ENCODE measurements around the gene XRCC2. TPM values are rescaled to one million over a fixed set of nuclear protein-coding genes. Genes with fewer than 3 reads are reported as not detected.
"Not testable (repeated sequence)": the region's sequence is repeated elsewhere in the genome, so short reads cannot be mapped to it uniquely, and the experiment has no call there.

XRCC2 gene
- total RNA-seq, 2 donors from 2014 or later = under 0.01 to 4.6 TPM

- intact Hi-C loops (cut with DNase I) = no loop called here
- no peaks in the 10 kb centered on the region for H3K9me3 ChIP-seq
- 75 to 79% methylated on average over 8 of the region's 8 CpGs for WGBS, 2 donors
- TF ChIP-seq POLR2A (IDR thresholded peaks at IDR 0.05) = no peak
- TF ChIP-seq, protein P1, sequence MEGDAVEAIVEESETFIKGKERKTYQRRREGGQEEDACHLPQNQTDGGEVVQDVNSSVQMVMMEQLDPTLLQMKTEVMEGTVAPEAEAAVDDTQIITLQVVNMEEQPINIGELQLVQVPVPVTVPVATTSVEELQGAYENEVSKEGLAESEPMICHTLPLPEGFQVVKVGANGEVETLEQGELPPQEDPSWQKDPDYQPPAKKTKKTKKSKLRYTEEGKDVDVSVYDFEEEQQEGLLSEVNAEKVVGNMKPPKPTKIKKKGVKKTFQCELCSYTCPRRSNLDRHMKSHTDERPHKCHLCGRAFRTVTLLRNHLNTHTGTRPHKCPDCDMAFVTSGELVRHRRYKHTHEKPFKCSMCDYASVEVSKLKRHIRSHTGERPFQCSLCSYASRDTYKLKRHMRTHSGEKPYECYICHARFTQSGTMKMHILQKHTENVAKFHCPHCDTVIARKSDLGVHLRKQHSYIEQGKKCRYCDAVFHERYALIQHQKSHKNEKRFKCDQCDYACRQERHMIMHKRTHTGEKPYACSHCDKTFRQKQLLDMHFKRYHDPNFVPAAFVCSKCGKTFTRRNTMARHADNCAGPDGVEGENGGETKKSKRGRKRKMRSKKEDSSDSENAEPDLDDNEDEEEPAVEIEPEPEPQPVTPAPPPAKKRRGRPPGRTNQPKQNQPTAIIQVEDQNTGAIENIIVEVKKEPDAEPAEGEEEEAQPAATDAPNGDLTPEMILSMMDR (IDR thresholded peaks at IDR 0.05) = no peak
- H3K4me3 ChIP-seq = no peak overlapping the region
- H3K27ac ChIP-seq = no peak overlapping the region
- ATAC-seq (no peak), DNase-seq (no peak)
- H3K4me1 ChIP-seq = no peaks in the 10 kb centered on the region
- H3K27me3 ChIP-seq = peaks cover 0 to 4% of the 10 kb centered on the region in 2 donors
- no peaks in the 10 kb centered on the region for H3K36me3 ChIP-seq (replicated peaks in 1 of 2; ENCODE audit: insufficient read depth in 1 of 2, low read depth in 2 of 2)
These were observed 42.9 kb downstream of the XRCC2 start for GRCh38 chr7:152633072-152633471.

GRCh38 chr7:152628772-152629171 lies 47.2 kb downstream of the XRCC2 start:
- H3K9me3 ChIP-seq; H3K27me3 ChIP-seq; H3K36me3 ChIP-seq (replicated peaks in 1 of 2; ENCODE audit: insufficient read depth in 1 of 2, low read depth in 2 of 2); H3K27ac ChIP-seq; DNase-seq; ATAC-seq; intact Hi-C loops (cut with DNase I); H3K4me1 ChIP-seq; H3K4me3 ChIP-seq: not testable (repeated sequence)

- H3K27me3 ChIP-seq = no peaks in the 10 kb centered on the region
- intact Hi-C loops (cut with DNase I) = no loop called here
- no peaks in the 10 kb centered on the region for H3K4me1 ChIP-seq
- H3K9me3 ChIP-seq = no peaks in the 10 kb centered on the region
- no peak for DNase-seq
- no peaks in the 10 kb centered on the region for H3K36me3 ChIP-seq (replicated peaks in 1 of 2; ENCODE audit: insufficient read depth in 1 of 2, low read depth in 2 of 2)
- TF ChIP-seq POLR2A (IDR thresholded peaks at IDR 0.05) = no peak
- TF ChIP-seq, protein P1 (IDR thresholded peaks at IDR 0.05) = no peak
- H3K27ac ChIP-seq = no peak overlapping the region
- WGBS, 2 donors = 60 to 64% methylated on average over 5 of the region's 5 CpGs
- no peak for ATAC-seq
- H3K4me3 ChIP-seq = no peak overlapping the region
These were observed 51.7 kb downstream of the XRCC2 start for GRCh38 chr7:152624228-152624627.

GRCh38 chr7:152621426-152621825 lies 54.5 kb downstream of the XRCC2 start:
- Histone ChIP-seq H3K9me3 (no peaks in the 10 kb centered on the region), H3K36me3 (replicated peaks in 1 of 2; ENCODE audit: insufficient read depth in 1 of 2, low read depth in 2 of 2) (no peaks in the 10 kb centered on the region), H3K4me3 (no peak overlapping the region), H3K27me3 (no peaks in the 10 kb centered on the region), H3K27ac (no peak overlapping the region), H3K4me1 (no peaks in the 10 kb centered on the region)
- ATAC-seq (no peak), DNase-seq (no peak)
- WGBS, 2 donors = 88 to 100% methylated on average over 1 of the region's 1 CpG
- intact Hi-C loops (cut with DNase I) = no loop called here
- TF ChIP-seq POLR2A (IDR thresholded peaks at IDR 0.05) = no peak
- TF ChIP-seq, protein P1 (IDR thresholded peaks at IDR 0.05) = no peak

GRCh38 chr7:152619027-152619739 lies 56.8 kb downstream of the XRCC2 start:
- DNase-seq = no peak
- intact Hi-C loops (cut with DNase I) = no loop called here
- H3K4me1 ChIP-seq = peaks cover 14% of the 10 kb centered on the region
- H3K27ac ChIP-seq = no peak overlapping the region
- 86 to 92% methylated on average over 6 to 11 of the region's 11 CpGs for WGBS, 2 donors
- no peaks in the 10 kb centered on the region for H3K27me3 ChIP-seq
- no peaks in the 10 kb centered on the region for H3K9me3 ChIP-seq
- no peak for ATAC-seq
- TF ChIP-seq, protein P1 (IDR thresholded peaks at IDR 0.05) = no peak
- TF ChIP-seq POLR2A (IDR thresholded peaks at IDR 0.05) = no peak
- H3K36me3 ChIP-seq (replicated peaks in 1 of 2; ENCODE audit: insufficient read depth in 1 of 2, low read depth in 2 of 2) = no peaks in the 10 kb centered on the region
- no peak overlapping the region for H3K4me3 ChIP-seq

Measured in body of pancreas (tissue), 4 donors.